Endodermal cell (in vitro differentiated cells): ENCODE data around the gene SGPP1. TPM values are rescaled to one million over a fixed set of nuclear protein-coding genes. Genes with fewer than 3 reads are reported as not detected.

Experiments used
- DNase-seq: peaks from one replicate; pipeline ENCODE4 v3.0.0-alpha.2; 2017
- H3K27ac ChIP-seq: 2 replicates; pipeline ENCODE4 v1.5.1; 2013; ENCODE audit warnings: mild to moderate bottlenecking, low read depth, low read length, moderate library complexity
- H3K27me3 ChIP-seq: 2 replicates; pipeline ENCODE4 v1.6.1; 2013; ENCODE audit warnings: mild to moderate bottlenecking, low read length, moderate library complexity; ENCODE audit not compliant: insufficient read depth, control insufficient read depth, poor library complexity, severe bottlenecking
- H3K36me3 ChIP-seq: 2 replicates; pipeline ENCODE4 v1.7.0; 2013; ENCODE audit warnings: mild to moderate bottlenecking, low read length, moderate library complexity; ENCODE audit not compliant: control insufficient read depth, insufficient read depth
- H3K4me1 ChIP-seq: one replicate; pipeline ENCODE4 v1.7.0; 2013; ENCODE audit warnings: low read length; ENCODE audit not compliant: control insufficient read depth, insufficient read depth
- H3K4me3 ChIP-seq: 2 replicates; pipeline ENCODE4 v1.5.1; 2013; ENCODE audit warnings: mild to moderate bottlenecking, low read length, moderate library complexity
- H3K9ac ChIP-seq: 2 replicates; pipeline ENCODE4 v1.6.1; 2013; ENCODE audit warnings: mild to moderate bottlenecking, low read length, moderate library complexity; ENCODE audit not compliant: poor library complexity, severe bottlenecking; ENCODE audit errors: extremely low read depth
- H3K9me3 ChIP-seq: 2 replicates; pipeline ENCODE4 v1.6.1; 2013; ENCODE audit warnings: mild to moderate bottlenecking, low read length, moderate library complexity; ENCODE audit not compliant: control insufficient read depth
- H3K27ac Mint-ChIP-seq: 2 replicates; pipeline ENCODE4 v1.8.0; 2020; ENCODE audit warnings: mixed read lengths
- H3K27me3 Mint-ChIP-seq: 2 replicates; pipeline ENCODE4 v1.8.0; 2021; ENCODE audit warnings: mild to moderate bottlenecking, mixed read lengths; ENCODE audit not compliant: insufficient read depth
- H3K36me3 Mint-ChIP-seq: 2 replicates; pipeline ENCODE4 v1.8.0; 2020; ENCODE audit warnings: low read depth, mixed read lengths
- H3K4me1 Mint-ChIP-seq: 2 replicates; pipeline ENCODE4 v1.8.0; 2020; ENCODE audit warnings: mixed read lengths
- H3K4me3 Mint-ChIP-seq: 2 replicates; pipeline ENCODE4 v1.8.0; 2020; ENCODE audit warnings: mild to moderate bottlenecking, moderate library complexity, mixed read lengths
- H3K9me3 Mint-ChIP-seq: 2 replicates; pipeline ENCODE4 v1.8.0; 2020; ENCODE audit warnings: mild to moderate bottlenecking, mixed read lengths
- CTCF ChIP-seq: fragments of 200-600 bp; sonication (generic); conservative IDR thresholded peaks from 2 replicates; pipeline ENCODE4 v1.5.0; 2021; ENCODE audit warnings: antibody characterized with exemption, mild to moderate bottlenecking
- WGBS, 2 experiments: methylation state at CpG; one replicate each; pipeline versions ENCODE4 v1.1.5 to v1.1.7; 2013; ENCODE audit warnings: missing lambda C conversion rate in 2 of 2, mixed read lengths in 1 of 2; ENCODE audit not compliant: insufficient coverage in 1 of 2, insufficient read length in 1 of 2; 5-methylcytosine and 5-hydroxymethylcytosine counted together
- total RNA-seq, 2 donors: library from RNA; stranded (reverse); fragmentation: NEBNext Ultra II Directional in 1 of 2; extraction: Animal tissue kit (Norgen Biotek cat#: 25700) in 1 of 2; gene quantifications; 2 replicates in 1 of 2; 3 replicates in 1 of 2; pipeline ENCODE4 v1.2.1, GENCODE V29; 2021

Gene SGPP1
- total RNA-seq, 2 donors from 2014 or later = 15.5 to 18.4 TPM

GRCh38 chr14:63713058-63713457, 14.8 kb downstream of the SGPP1 start:
- H3K27me3 Mint-ChIP-seq = no peaks in the 10 kb centered on the region
- H3K27ac Mint-ChIP-seq = no peak overlapping the region
- Histone ChIP-seq H3K9me3 (peaks cover 12% of the 10 kb centered on the region), H3K36me3 (no peaks in the 10 kb centered on the region), H3K4me1 (no peaks in the 10 kb centered on the region), H3K4me3 (no peak overlapping the region), H3K27ac (no peak overlapping the region), H3K9ac (no peak overlapping the region), H3K27me3 (no peaks in the 10 kb centered on the region)
- WGBS, 2 experiments = 93 to 100% methylated on average over 2 of the region's 2 CpGs
- TF ChIP-seq CTCF = no peak
- H3K4me3 Mint-ChIP-seq = no peak overlapping the region
- no peaks in the 10 kb centered on the region for H3K4me1 Mint-ChIP-seq
- DNase-seq = no peak
- peaks cover 24% of the 10 kb centered on the region for H3K9me3 Mint-ChIP-seq
- H3K36me3 Mint-ChIP-seq = peaks cover 25% of the 10 kb centered on the region

- no peak for TF ChIP-seq CTCF
- DNase-seq = no peak
- H3K27ac ChIP-seq = no peak overlapping the region
These were observed 15.7 kb downstream of the SGPP1 start for GRCh38 chr14:63712123-63712522.

GRCh38 chr14:63710497-63710896, 17.4 kb downstream of the SGPP1 start:
- no peak for TF ChIP-seq CTCF
- H3K36me3 Mint-ChIP-seq = peaks cover 12% of the 10 kb centered on the region
- Histone ChIP-seq H3K9ac (no peak overlapping the region), H3K9me3 (peaks cover 5% of the 10 kb centered on the region), H3K27ac (no peak overlapping the region), H3K27me3 (no peaks in the 10 kb centered on the region), H3K4me3 (no peak overlapping the region), H3K36me3 (no peaks in the 10 kb centered on the region), H3K4me1 (no peaks in the 10 kb centered on the region)
- H3K27ac Mint-ChIP-seq = no peak overlapping the region
- no peak for DNase-seq
- 96 to 97% methylated on average over 4 of the region's 4 CpGs for WGBS, 2 experiments
- no peak overlapping the region for H3K4me3 Mint-ChIP-seq
- peaks cover 10% of the 10 kb centered on the region for H3K9me3 Mint-ChIP-seq
- no peaks in the 10 kb centered on the region for H3K4me1 Mint-ChIP-seq
- H3K27me3 Mint-ChIP-seq = no peaks in the 10 kb centered on the region

More at GRCh38 chr14:63712123-63712522, 15.7 kb downstream of the SGPP1 start:
- Histone ChIP-seq H3K9ac (no peak overlapping the region), H3K9me3 (peaks cover 9% of the 10 kb centered on the region), H3K4me1 (no peaks in the 10 kb centered on the region), H3K4me3 (no peak overlapping the region), H3K36me3 (no peaks in the 10 kb centered on the region), H3K27me3 (no peaks in the 10 kb centered on the region)
- H3K36me3 Mint-ChIP-seq = peaks cover 20% of the 10 kb centered on the region
- no peaks in the 10 kb centered on the region for H3K27me3 Mint-ChIP-seq
- H3K4me3 Mint-ChIP-seq = no peak overlapping the region
- H3K9me3 Mint-ChIP-seq = peaks cover 16% of the 10 kb centered on the region
- no peak overlapping the region for H3K27ac Mint-ChIP-seq
- H3K4me1 Mint-ChIP-seq = no peaks in the 10 kb centered on the region
